Natural killer cell (primary cell): Measurements from ENCODE around the gene TMEM181. TPM values are rescaled to one million over a fixed set of nuclear protein-coding genes. Genes with fewer than 3 reads are reported as not detected.

Experiments
- ATAC-seq, 3 donors: fragments of 150-1000 bp in 2 of 3; fragments of 200-7000 bp in 1 of 3; cut with Tn5 transposase; 1 replicate in 1 of 3; 2 replicates in 2 of 3; pipeline ENCODE4 v1.10.0; 2021; ENCODE audit warnings: mild to moderate bottlenecking in 2 of 3, moderate library complexity in 2 of 3
- DNase-seq, 2 donors: peaks; one replicate each; pipeline versions ENCODE4 v3.0.0 to v3.0.0-alpha.2; 2013 to 2021; ENCODE audit warnings: mixed read lengths in 1 of 2
- H3K27ac ChIP-seq: one replicate; pipeline ENCODE4 v1.5.1; 2013; ENCODE audit warnings: mild to moderate bottlenecking, low read length
- H3K27me3 ChIP-seq: one replicate; pipeline ENCODE4 v1.6.1; 2013; ENCODE audit warnings: low read length; ENCODE audit not compliant: control insufficient read depth, insufficient read depth
- H3K36me3 ChIP-seq: one replicate; pipeline ENCODE4 v1.6.1; 2013; ENCODE audit warnings: low read length; ENCODE audit not compliant: control insufficient read depth, insufficient read depth
- H3K4me1 ChIP-seq: one replicate; pipeline ENCODE4 v1.6.1; 2013; ENCODE audit warnings: low read length; ENCODE audit not compliant: control insufficient read depth, insufficient read depth
- H3K4me3 ChIP-seq: one replicate; pipeline ENCODE4 v1.5.1; 2013; ENCODE audit warnings: low read length
- H3K9me3 ChIP-seq: one replicate; pipeline ENCODE4 v1.6.1; 2013; ENCODE audit warnings: low read length; ENCODE audit not compliant: control insufficient read depth, insufficient read depth
- H3K27ac Mint-ChIP-seq, 2 donors: one replicate each; pipeline ENCODE4 v1.8.0; 2022; ENCODE audit warnings: mild to moderate bottlenecking in 2 of 2, mixed read lengths in 2 of 2, moderate library complexity in 1 of 2
- H3K27me3 Mint-ChIP-seq, 2 donors: one replicate each; pipeline ENCODE4 v1.8.0; 2022; ENCODE audit warnings: low read depth in 2 of 2, mixed read lengths in 2 of 2
- H3K36me3 Mint-ChIP-seq: one replicate; pipeline ENCODE4 v1.8.0; 2022; ENCODE audit warnings: mixed read lengths
- H3K4me1 Mint-ChIP-seq, 2 donors: one replicate each; pipeline ENCODE4 v1.8.0; 2022; ENCODE audit warnings: mixed read lengths in 2 of 2
- H3K4me3 Mint-ChIP-seq: one replicate; pipeline ENCODE4 v1.8.0; 2022; ENCODE audit warnings: mild to moderate bottlenecking, moderate library complexity, mixed read lengths
- H3K9me3 Mint-ChIP-seq, 2 donors: one replicate each; pipeline ENCODE4 v1.8.0; 2022; ENCODE audit warnings: mixed read lengths in 2 of 2
- CTCF ChIP-seq: fragments of 200-600 bp; IDR thresholded peaks from one replicate; pipeline ENCODE4 v1.8.0; 2022; ENCODE audit warnings: antibody characterized with exemption
- WGBS: methylation state at CpG from one replicate; pipeline ENCODE4 v1.1.7; 2013; ENCODE audit warnings: missing lambda C conversion rate; ENCODE audit not compliant: insufficient coverage; 5-methylcytosine and 5-hydroxymethylcytosine counted together
- intact Hi-C: fragments of 100-400 bp; cut with micrococcal nuclease; formaldehyde crosslinking; loops from one replicate; pipeline ENCODE4 v1.14.2; 2022
- total RNA-seq, 4 donors: library from RNA; stranded (reverse); fragments of 120-200 nt in 1 of 4; gene quantifications; one replicate each; pipeline versions ENCODE4 v1.2.3 to v1.2.4, GENCODE V29; 2013 to 2022

Gene TMEM181
- total RNA-seq, 3 donors from 2014 or later (not counting 1 experiment from before 2014, with no cell fraction given) = 44.8 to 60.9 (median 45.0) TPM

- intact Hi-C loops = no loop called here
- H3K36me3 Mint-ChIP-seq = no peaks in the 10 kb centered on the region
- Histone ChIP-seq H3K27me3 (no peaks in the 10 kb centered on the region), H3K9me3 (no peaks in the 10 kb centered on the region), H3K27ac (peak overlapping the region; percentile 75), H3K4me3 (peak overlapping the region; percentile 62), H3K4me1 (peaks cover 45% of the 10 kb centered on the region), H3K36me3 (no peaks in the 10 kb centered on the region)
- H3K4me1 Mint-ChIP-seq = peaks cover 34 to 38% of the 10 kb centered on the region in 2 donors
- 50% methylated on average over 14 of the region's 14 CpGs for WGBS
- peak overlapping the region; percentile 80 to 96 for H3K27ac Mint-ChIP-seq
- H3K9me3 Mint-ChIP-seq = no peaks in the 10 kb centered on the region
- no peaks in the 10 kb centered on the region for H3K27me3 Mint-ChIP-seq
- TF ChIP-seq CTCF = no peak
- ATAC-seq = no peak
- no peak for DNase-seq
- H3K4me3 Mint-ChIP-seq = peak overlapping the region; percentile 72
These were observed 475 bp upstream of the TMEM181 start for GRCh38 chr6:158559338-158559894.

DNA sequence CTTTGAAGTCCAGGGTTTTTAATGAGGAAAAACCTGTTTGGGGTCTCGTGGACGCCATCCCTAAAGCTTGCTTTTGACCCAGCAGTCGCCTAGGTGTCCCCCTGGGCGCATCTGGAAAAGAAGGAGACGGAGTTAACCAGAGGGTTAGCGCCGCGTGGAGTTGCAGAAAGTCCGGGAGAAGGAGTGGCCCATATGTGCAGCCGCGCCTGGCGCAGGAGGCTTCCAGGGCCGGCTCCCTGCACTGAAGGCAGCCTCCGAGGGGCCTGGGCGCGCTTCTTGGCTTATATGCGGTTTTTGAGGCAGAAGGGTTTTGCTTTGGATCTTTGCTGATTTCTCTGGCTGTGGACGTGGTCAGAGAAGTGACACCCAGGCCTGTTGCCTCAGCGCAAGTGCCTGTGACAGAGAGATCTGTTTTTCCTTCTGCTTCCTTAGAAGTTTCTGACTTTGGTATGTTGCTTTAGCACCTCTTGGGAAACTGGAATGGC lies 987 bp downstream of the TMEM181 start:
- no peaks in the 10 kb centered on the region for H3K9me3 Mint-ChIP-seq
- ATAC-seq (no peak), DNase-seq (peak in 1 of 2 donors; percentile 37)
- peak overlapping the region; percentile 88 to 96 for H3K27ac Mint-ChIP-seq
- Histone ChIP-seq H3K4me3 (peak overlapping the region; percentile 76), H3K27me3 (no peaks in the 10 kb centered on the region), H3K27ac (peak overlapping the region; percentile 92), H3K36me3 (no peaks in the 10 kb centered on the region), H3K9me3 (no peaks in the 10 kb centered on the region), H3K4me1 (peaks cover 59% of the 10 kb centered on the region)
- H3K4me1 Mint-ChIP-seq = peaks cover 49 to 52% of the 10 kb centered on the region in 2 donors
- peak overlapping the region; percentile 98 for H3K4me3 Mint-ChIP-seq
- H3K36me3 Mint-ChIP-seq = no peaks in the 10 kb centered on the region
- intact Hi-C loops = loop anchor here (1.0 to 10.0 kb wide), 2 partner anchors 154 to 329 kb away; no protein-coding TSS in a partner anchor
- no peaks in the 10 kb centered on the region for H3K27me3 Mint-ChIP-seq
- WGBS = 3% methylated on average over 19 of the region's 19 CpGs
- no peak for TF ChIP-seq CTCF

GRCh38 chr6:158561321-158561884 lies 1.5 kb downstream of the TMEM181 start:
- Mint-ChIP-seq H3K4me1 (peaks cover 54 to 57% of the 10 kb centered on the region in 2 donors), H3K27me3 (no peaks in the 10 kb centered on the region), H3K36me3 (no peaks in the 10 kb centered on the region), H3K9me3 (no peaks in the 10 kb centered on the region), H3K27ac (peak overlapping the region; percentile 88 to 96), H3K4me3 (peak overlapping the region; percentile 98)
- Histone ChIP-seq H3K4me1 (peaks cover 64% of the 10 kb centered on the region), H3K9me3 (no peaks in the 10 kb centered on the region), H3K27me3 (no peaks in the 10 kb centered on the region), H3K36me3 (no peaks in the 10 kb centered on the region), H3K27ac (peak overlapping the region; percentile 92), H3K4me3 (peak overlapping the region; percentile 76)
- intact Hi-C loops = loop anchor here (10.0 kb wide), 1 partner anchor 153 kb away; no protein-coding TSS in a partner anchor
- ATAC-seq (no peak), DNase-seq (no peak)
- WGBS = 77% methylated on average over 14 of the region's 14 CpGs
- no peak for TF ChIP-seq CTCF
